COLO668 (cell line): ENCODE data around the gene IPO11.
"Not testable (repeated sequence)": the region's sequence is repeated elsewhere in the genome, so short reads cannot be mapped to it uniquely, and the experiment has no call there.

Experiments
- DNase-seq: peaks from one replicate; lab custom pipeline; 2025; ENCODE audit not compliant: unreplicated experiment; lab: John Stamatoyannopoulos, UW

Gene IPO11

GRCh38 chr5:62640446-62640845, 227.9 kb downstream of the IPO11 start:
- no peak for DNase-seq

GRCh38 chr5:62642468-62642867, 229.9 kb downstream of the IPO11 start:
- no peak for DNase-seq

- DNase-seq, result no peak
These were observed 231.2 kb downstream of the IPO11 start for GRCh38 chr5:62643556-62644451.

- DNase-seq, result no peak
These were observed 232.7 kb downstream of the IPO11 start for GRCh38 chr5:62645223-62645622.

- DNase-seq, result no peak
These were observed 234.7 kb downstream of the IPO11 start for GRCh38 chr5:62647241-62647640.

- no peak for DNase-seq
These were observed 236.5 kb downstream of the IPO11 start for GRCh38 chr5:62649025-62649424.

- no peak for DNase-seq
These were observed 237.0 kb downstream of the IPO11 start for GRCh38 chr5:62649476-62650113.

GRCh38 chr5:62650197-62650596, 237.6 kb downstream of the IPO11 start:
- no peak for DNase-seq

- no peak for DNase-seq
These were observed 239.7 kb downstream of the IPO11 start for GRCh38 chr5:62652225-62652624.

- no peak for DNase-seq
These were observed 240.7 kb downstream of the IPO11 start for GRCh38 chr5:62653001-62653863.

GRCh38 chr5:62653864-62654575, 241.5 kb downstream of the IPO11 start:
- no peak for DNase-seq

- not testable (repeated sequence) for DNase-seq
These were observed 245.2 kb downstream of the IPO11 start for GRCh38 chr5:62657772-62658171.

GRCh38 chr5:62661126-62661525, 248.6 kb downstream of the IPO11 start:
- DNase-seq, result no peak

- no peak for DNase-seq
These were observed 250.0 kb downstream of the IPO11 start for GRCh38 chr5:62662521-62662920.

GRCh38 chr5:62671479-62671878, 258.9 kb downstream of the IPO11 start:
- DNase-seq, result no peak

GRCh38 chr5:62676596-62676995, 264.0 kb downstream of the IPO11 start:
- not testable (repeated sequence) for DNase-seq
